ENCODE results near the gene SLC9A9. TPM values are rescaled to one million over a fixed set of nuclear protein-coding genes. Genes with fewer than 3 reads are reported as not detected.

Gene SLC9A9
- total and polyA plus RNA-seq, 12 donors: 1.3 to 8.4 (median 3.0) TPM

DNA sequence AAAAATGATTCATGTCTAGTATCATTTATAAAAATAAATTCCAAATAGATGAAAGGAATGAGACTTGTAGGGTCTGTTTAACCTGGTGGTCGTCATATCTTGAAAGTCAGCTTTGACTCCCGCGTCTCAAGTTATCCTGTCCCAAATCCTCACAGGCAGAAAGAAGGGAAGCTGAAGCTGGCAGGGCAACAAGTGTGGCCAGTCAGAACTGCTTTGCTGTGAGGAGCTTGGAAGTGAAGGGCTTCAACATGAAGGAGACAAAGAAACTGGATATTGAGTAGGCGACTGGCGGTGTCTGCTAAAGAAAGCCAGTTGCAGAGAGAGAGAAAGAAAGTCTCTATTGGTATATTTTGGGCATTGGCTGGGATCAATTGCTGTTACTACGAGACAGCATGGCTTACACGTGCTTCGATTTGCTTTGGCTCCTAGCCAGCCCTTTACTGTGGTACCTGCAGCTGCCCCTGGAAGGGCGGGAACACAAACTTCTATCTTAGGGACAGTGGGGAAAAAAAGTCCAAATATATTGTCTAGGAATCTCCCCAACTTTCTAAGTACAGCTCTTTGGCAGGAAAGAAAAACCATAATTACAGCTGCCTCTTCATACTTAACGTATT lies 621.5 kb downstream of the SLC9A9 start:
- intact Hi-C loops (cut with DNase I): no loop called here
- Histone ChIP-seq H3K4me1 (no peaks in the 10 kb centered on the region), H3K9me3 (no peaks in the 10 kb centered on the region), H3K27ac (no peak overlapping the region), H3K4me3 (no peak overlapping the region), H3K27me3 (no peaks in the 10 kb centered on the region), H3K36me3 (no peaks in the 10 kb centered on the region)
- 78 to 81% methylated on average over 10 of the region's 10 CpGs for WGBS, 2 donors
- TF ChIP-seq, protein P1, sequence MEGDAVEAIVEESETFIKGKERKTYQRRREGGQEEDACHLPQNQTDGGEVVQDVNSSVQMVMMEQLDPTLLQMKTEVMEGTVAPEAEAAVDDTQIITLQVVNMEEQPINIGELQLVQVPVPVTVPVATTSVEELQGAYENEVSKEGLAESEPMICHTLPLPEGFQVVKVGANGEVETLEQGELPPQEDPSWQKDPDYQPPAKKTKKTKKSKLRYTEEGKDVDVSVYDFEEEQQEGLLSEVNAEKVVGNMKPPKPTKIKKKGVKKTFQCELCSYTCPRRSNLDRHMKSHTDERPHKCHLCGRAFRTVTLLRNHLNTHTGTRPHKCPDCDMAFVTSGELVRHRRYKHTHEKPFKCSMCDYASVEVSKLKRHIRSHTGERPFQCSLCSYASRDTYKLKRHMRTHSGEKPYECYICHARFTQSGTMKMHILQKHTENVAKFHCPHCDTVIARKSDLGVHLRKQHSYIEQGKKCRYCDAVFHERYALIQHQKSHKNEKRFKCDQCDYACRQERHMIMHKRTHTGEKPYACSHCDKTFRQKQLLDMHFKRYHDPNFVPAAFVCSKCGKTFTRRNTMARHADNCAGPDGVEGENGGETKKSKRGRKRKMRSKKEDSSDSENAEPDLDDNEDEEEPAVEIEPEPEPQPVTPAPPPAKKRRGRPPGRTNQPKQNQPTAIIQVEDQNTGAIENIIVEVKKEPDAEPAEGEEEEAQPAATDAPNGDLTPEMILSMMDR (IDR thresholded peaks at IDR 0.05): no peak
- no peak for ATAC-seq
- no peak for DNase-seq

DNA sequence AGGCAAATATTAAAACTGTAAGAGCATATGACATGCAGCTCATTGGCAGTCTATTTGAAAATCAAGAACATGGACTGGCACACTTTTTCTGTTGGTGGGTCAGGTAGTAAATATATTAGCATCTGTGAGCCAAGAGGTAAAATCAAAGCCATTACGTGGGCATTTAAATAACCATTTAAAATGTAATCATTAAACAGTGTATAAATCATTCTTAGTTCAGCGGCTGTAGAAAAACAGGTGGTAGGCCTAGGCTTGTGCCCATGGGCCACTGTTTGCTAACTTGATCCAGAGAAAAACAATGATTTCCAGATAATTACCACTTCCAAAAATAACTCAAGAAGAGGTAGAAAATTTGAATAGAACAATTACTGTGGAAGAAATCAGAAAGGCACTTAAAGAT lies 623.6 kb downstream of the SLC9A9 start:
- WGBS, 2 donors: 96% methylated on average over 2 of the region's 2 CpGs
- Histone ChIP-seq H3K36me3 (no peaks in the 10 kb centered on the region), H3K27ac (no peak overlapping the region), H3K4me1 (no peaks in the 10 kb centered on the region), H3K4me3 (no peak overlapping the region), H3K27me3 (no peaks in the 10 kb centered on the region), H3K9me3 (no peaks in the 10 kb centered on the region)
- no peak for ATAC-seq
- TF ChIP-seq, protein P1 (IDR thresholded peaks at IDR 0.05): no peak
- no peak for DNase-seq
- intact Hi-C loops (cut with DNase I): no loop called here

DNA sequence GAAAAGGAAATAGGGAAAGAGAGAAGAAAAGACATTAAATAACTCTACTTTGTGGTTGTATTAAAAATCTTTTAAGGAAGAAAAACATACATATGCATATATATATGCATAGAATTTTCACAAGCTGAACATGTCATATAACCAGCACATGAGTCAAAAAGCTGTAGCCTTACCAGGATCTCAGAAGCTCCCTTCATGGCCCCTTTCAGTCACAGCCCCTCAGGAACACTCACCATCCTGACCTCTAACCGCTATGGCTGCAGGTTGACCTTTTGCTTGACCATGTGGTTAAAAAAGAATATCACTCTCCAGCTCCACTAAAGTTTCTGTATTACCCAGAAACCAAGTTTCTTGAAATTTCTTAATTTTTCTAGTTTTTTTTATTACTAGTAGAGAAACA lies 625.3 kb downstream of the SLC9A9 start:
- H3K27me3 ChIP-seq: no peaks in the 10 kb centered on the region
- TF ChIP-seq, protein P1 (IDR thresholded peaks at IDR 0.05): no peak
- H3K9me3 ChIP-seq: no peaks in the 10 kb centered on the region
- intact Hi-C loops (cut with DNase I): no loop called here
- no peak overlapping the region for H3K27ac ChIP-seq
- no peaks in the 10 kb centered on the region for H3K4me1 ChIP-seq
- H3K36me3 ChIP-seq: no peaks in the 10 kb centered on the region
- WGBS, 2 donors: 91 to 100% methylated on average over 1 of the region's 1 CpG
- ATAC-seq: no peak
- DNase-seq: no peak
- H3K4me3 ChIP-seq: no peak overlapping the region

DNA sequence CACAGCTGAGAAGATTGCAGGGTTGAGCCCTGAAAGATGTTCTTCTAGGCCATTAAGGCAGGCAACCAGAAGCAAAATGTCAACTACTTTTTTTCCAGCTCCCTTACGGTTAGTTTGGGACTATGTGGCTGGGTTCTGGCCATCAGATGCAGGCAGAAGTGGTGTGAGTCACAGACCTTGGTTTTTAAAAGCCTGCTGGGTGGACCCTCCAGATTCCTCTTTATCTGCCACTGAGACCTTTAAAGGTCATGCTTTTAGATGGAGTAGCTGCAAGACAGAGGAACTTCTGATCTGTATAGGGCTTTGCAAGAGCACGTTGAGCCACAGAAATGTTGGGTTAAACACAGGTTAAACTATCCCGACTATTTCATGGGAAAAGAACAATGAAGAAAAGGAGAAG lies 625.8 kb downstream of the SLC9A9 start:
- WGBS, 2 donors: 56 to 62% methylated on average over 3 of the region's 3 CpGs
- TF ChIP-seq, protein P1 (IDR thresholded peaks at IDR 0.05): no peak
- Histone ChIP-seq H3K27ac (no peak overlapping the region), H3K4me1 (no peaks in the 10 kb centered on the region), H3K9me3 (no peaks in the 10 kb centered on the region), H3K27me3 (no peaks in the 10 kb centered on the region), H3K36me3 (no peaks in the 10 kb centered on the region), H3K4me3 (no peak overlapping the region)
- intact Hi-C loops (cut with DNase I): no loop called here
- DNase-seq (no peak), ATAC-seq (peak in 1 of 8 donors; percentile 55)

Measured in heart right ventricle (tissue), 16 donors.